Endothelial cell of umbilical vein (primary cell): ENCODE measurements around the gene TRAPPC10. TPM values are rescaled to one million over a fixed set of nuclear protein-coding genes. Genes with fewer than 3 reads are reported as not detected.

Source experiments
- BruUV-seq: library from RNA; stranded (reverse); fragments of 400-500 nt; replicated peaks from 2 replicates; lab custom pipeline; 2021; lab: Mats Ljungman, UMichigan
- CTCF ChIA-PET: fragments of 300-600, 350-600 bp; sonication (Branson Sonifier 250); formaldehyde crosslinking; loops from one replicate; lab custom pipeline; 2021; ENCODE audit warnings: antibody characterized with exemption, inconsistent platforms; lab: Charles Lee
- POLR2A ChIA-PET: fragments of 300-600, 350-600 bp; sonication (Branson Sonifier 250); formaldehyde crosslinking; loops from one replicate; lab custom pipeline; 2021; ENCODE audit warnings: antibody characterized with exemption, inconsistent platforms; lab: Charles Lee
- DNase-seq: peaks from one replicate; pipeline ENCODE4 v3.0.0-alpha.2; 2011; ENCODE audit warnings: low read depth, low spot score
- FAIRE-seq: peaks from 2 replicates; lab custom pipeline; 2011; peaks lifted over from hg19 to GRCh38; lab: Jason Lieb, UNC
- H2AFZ ChIP-seq: 2 replicates; pipeline ENCODE4 v1.6.0; 2012; ENCODE audit warnings: low read depth, low read length, control low read depth, inconsistent platforms
- H3K27ac ChIP-seq: 2 replicates; pipeline ENCODE4 v1.5.1; 2011; ENCODE audit warnings: low read depth, mild to moderate bottlenecking, control low read depth, low read length, moderate library complexity; ENCODE audit not compliant: insufficient read depth
- H3K27me3 ChIP-seq, 2 experiments: 2 replicates each; pipeline versions ENCODE4 v1.6.0 to v1.6.1; 2011; ENCODE audit warnings: low read length in 2 of 2, mixed read lengths in 1 of 2; ENCODE audit not compliant: control insufficient read depth in 2 of 2, insufficient read depth in 2 of 2
- H3K36me3 ChIP-seq, 2 experiments: 2 replicates in 1 of 2; 3 replicates in 1 of 2; pipeline ENCODE4 v1.5.1; 2011; ENCODE audit warnings: low read length in 2 of 2, mild to moderate bottlenecking in 1 of 2, moderate library complexity in 1 of 2; ENCODE audit not compliant: control insufficient read depth in 2 of 2, insufficient read depth in 2 of 2; ENCODE audit errors: extremely low read depth in 1 of 2
- H3K4me1 ChIP-seq: 3 replicates; pipeline ENCODE4 v1.5.1; 2011; ENCODE audit warnings: mild to moderate bottlenecking, low read length; ENCODE audit not compliant: control insufficient read depth, insufficient read depth; ENCODE audit errors: extremely low read depth
- H3K4me2 ChIP-seq: 2 replicates; pipeline ENCODE4 v1.6.1; 2011; ENCODE audit warnings: low read length, control low read depth, mixed read lengths; ENCODE audit not compliant: insufficient read depth
- H3K4me3 ChIP-seq, 3 experiments: fragments of 200-600 bp in 1 of 3; sonication (generic), shearing (Covaris generic) in 1 of 3; replicated peaks in 1 of 3; 2 replicates each; pipeline ENCODE4 v1.5.1; 2011 to 2016; ENCODE audit warnings: control low read depth in 3 of 3, low read length in 3 of 3, mild to moderate bottlenecking in 2 of 3, inconsistent platforms in 1 of 3, low read depth in 1 of 3, moderate library complexity in 1 of 3; ENCODE audit not compliant: insufficient read depth in 1 of 3
- H3K79me2 ChIP-seq: 2 replicates; pipeline ENCODE4 v1.6.0; 2012; ENCODE audit warnings: low read length, inconsistent platforms; ENCODE audit not compliant: control insufficient read depth, insufficient read depth
- H3K9ac ChIP-seq: replicated peaks from 2 replicates; pipeline ENCODE3; 2011; ENCODE audit warnings: low read length, control low read depth; ENCODE audit not compliant: insufficient read depth; ENCODE audit errors: extremely low read depth
- H3K9me1 ChIP-seq: replicated peaks from 3 replicates; pipeline ENCODE4 v1.6.0; 2011; ENCODE audit warnings: mild to moderate bottlenecking, low read length; ENCODE audit not compliant: control insufficient read depth, insufficient read depth; ENCODE audit errors: extremely low read depth
- H3K9me3 ChIP-seq: replicated peaks from 2 replicates; pipeline ENCODE4 v1.5.1; 2012; ENCODE audit warnings: low read length, inconsistent platforms; ENCODE audit not compliant: control insufficient read depth, insufficient read depth
- H4K20me1 ChIP-seq: replicated peaks from 2 replicates; pipeline ENCODE3; 2011; ENCODE audit warnings: mild to moderate bottlenecking, low read length; ENCODE audit not compliant: control insufficient read depth, insufficient read depth; ENCODE audit errors: extremely low read depth
- CTCF ChIP-seq, 2 donors: IDR thresholded peaks; 1 replicate in 1 of 2; 2 replicates in 1 of 2; pipeline ENCODE4 v1.5.1; 2011; ENCODE audit warnings: low read length in 2 of 2, mild to moderate bottlenecking in 2 of 2, moderate library complexity in 2 of 2, control low read depth in 1 of 2, inconsistent platforms in 1 of 2, low read depth in 1 of 2; ENCODE audit not compliant: insufficient read depth in 1 of 2; ENCODE audit errors: extremely low read depth in 1 of 2
- EZH2 ChIP-seq: IDR thresholded peaks from 2 replicates; pipeline ENCODE4 v1.6.1; 2012; ENCODE audit warnings: borderline replicate concordance, low read depth, mild to moderate bottlenecking, moderate library complexity, low read length, inconsistent platforms; ENCODE audit not compliant: severe bottlenecking
- FOS ChIP-seq: IDR thresholded peaks from 2 replicates; pipeline ENCODE4 v1.6.1; 2011; ENCODE audit warnings: mild to moderate bottlenecking, low read length, moderate library complexity, borderline replicate concordance; ENCODE audit not compliant: insufficient read depth
- GATA2 ChIP-seq: IDR thresholded peaks from 2 replicates; pipeline ENCODE4 v1.7.0; 2011; ENCODE audit warnings: low read depth, mild to moderate bottlenecking, moderate library complexity, mixed read lengths, low read length; ENCODE audit not compliant: insufficient read length, insufficient read depth
- JUN ChIP-seq: IDR thresholded peaks from 2 replicates; pipeline ENCODE4 v1.6.1; 2011; ENCODE audit warnings: borderline replicate concordance, low read depth; ENCODE audit not compliant: insufficient read length, insufficient read depth
- MAX ChIP-seq: IDR thresholded peaks from 2 replicates; pipeline ENCODE4 v1.6.1; 2011; ENCODE audit not compliant: insufficient read depth, insufficient read length
- MYC ChIP-seq: IDR thresholded peaks from one replicate; pipeline ENCODE4 v1.6.1; 2011; ENCODE audit warnings: mild to moderate bottlenecking, low read depth, low read length
- POLR2A ChIP-seq: IDR thresholded peaks from 2 replicates; pipeline ENCODE4 v1.6.1; 2012; ENCODE audit warnings: low read depth, mild to moderate bottlenecking, control low read depth, low read length
- dilution Hi-C: fragments of 300-500 bp; cut with MboI; formaldehyde crosslinking; loops from one replicate; pipeline ENCODE4 v1.15.0; 2019; ENCODE audit warnings: low sequenced_read_pairs; ENCODE audit not compliant: extremely low pct_ligation_motif_present
- intact Hi-C: fragments of 100-400 bp; cut with micrococcal nuclease; formaldehyde crosslinking; loops from one replicate; pipeline ENCODE4 v1.10.0; 2022
- polyA plus RNA-seq, 4 experiments: library from polyadenylated mRNA; depleted of rRNA in 3 of 4; stranded (reverse) in 3 of 4; unstranded in 1 of 4; fragments of >200 nt; gene quantifications; 2 replicates each; pipeline versions ENCODE4 v1.2.1 to v1.2.3, GENCODE V29; 2011 to 2012; ENCODE audit warnings: missing spikeins in 1 of 4
- total RNA-seq: library from RNA; stranded (reverse); gene quantifications from 2 replicates; pipeline ENCODE4 v1.2.3, GENCODE V29; 2021

The TRAPPC10 gene
- total and polyA plus RNA-seq, 2 donors (not counting 3 experiments of a cell fraction or from before 2014, with no cell fraction given), result 21.5 to 33.6 TPM

- TF ChIP-seq EZH2 (no peak), MAX (no peak), JUN (no peak), MYC (no peak), GATA2 (no peak)
- intact Hi-C loops (no loop called here), dilution Hi-C loops (no loop called here)
- Histone ChIP-seq H4K20me1 (no peaks in the 10 kb centered on the region), H3K9me1 (no peaks in the 10 kb centered on the region), H3K4me3 (no peak overlapping the region), H3K4me2 (no peak overlapping the region), H3K27me3 (no peaks in the 10 kb centered on the region), H3K36me3 (no peaks in the 10 kb centered on the region), H3K27ac (no peak overlapping the region), H3K4me1 (no peaks in the 10 kb centered on the region), H2AFZ (no peak overlapping the region), H3K9ac (no peak overlapping the region), H3K9me3 (no peaks in the 10 kb centered on the region), H3K79me2 (no peaks in the 10 kb centered on the region)
- ChIA-PET POLR2A (no interaction called here), CTCF (no interaction called here)
- FAIRE-seq, result no peak
- DNase-seq, result no peak
- no TSS peak for BruUV-seq
Observed at GRCh38 chr21:43992121-43992520, 20.0 kb upstream of the TRAPPC10 start.

GRCh38 chr21:43993420-43993934 lies 18.6 kb upstream of the TRAPPC10 start:
- no peaks in the 10 kb centered on the region for H3K79me2 ChIP-seq
- POLR2A ChIA-PET, result no interaction called here
- no peak for FAIRE-seq
- H3K9me1 ChIP-seq, result no peaks in the 10 kb centered on the region
- H3K9ac ChIP-seq, result no peak overlapping the region
- no peak overlapping the region for H2AFZ ChIP-seq
- H3K9me3 ChIP-seq, result no peaks in the 10 kb centered on the region
- no TSS peak for BruUV-seq
- no peak for DNase-seq
- no peak overlapping the region for H3K4me3 ChIP-seq
- H3K4me2 ChIP-seq, result no peak overlapping the region
- H3K4me1 ChIP-seq, result no peaks in the 10 kb centered on the region
- TF ChIP-seq CTCF (IDR thresholded peaks at IDR 0.05; ENCODE audit: extremely low read depth in 1 of 2, insufficient read depth in 1 of 2, low read depth in 1 of 2, low read length in 2 of 2), result no peak
- no peak for TF ChIP-seq EZH2
- TF ChIP-seq FOS, result no peak
- no peak for TF ChIP-seq POLR2A
- H3K36me3 ChIP-seq, result no peaks in the 10 kb centered on the region
- intact Hi-C loops (no loop called here), dilution Hi-C loops (no loop called here)
- no peak overlapping the region for H3K27ac ChIP-seq
- CTCF ChIA-PET, result no interaction called here
- H4K20me1 ChIP-seq, result no peaks in the 10 kb centered on the region
- H3K27me3 ChIP-seq, result no peaks in the 10 kb centered on the region
